GM23338 (cell line): ENCODE data around the gene YWHAE. TPM values are rescaled to one million over a fixed set of nuclear protein-coding genes. Genes with fewer than 3 reads are reported as not detected.

Source experiments
- ATAC-seq: fragments of 200-7000 bp; cut with Tn5 transposase; 3 replicates; pipeline ENCODE4 v1.9.1; 2020
- DNase-seq: peaks from one replicate; pipeline ENCODE4 v3.0.0-alpha.2; 2015; ENCODE audit warnings: low spot score
- H2AFZ ChIP-seq: fragments of 200-600 bp; sonication (generic); 2 replicates; pipeline ENCODE4 v1.8.0; 2016; ENCODE audit warnings: antibody characterized with exemption, mild to moderate bottlenecking, moderate library complexity
- H3F3A ChIP-seq: fragments of 200-600 bp; sonication (generic); replicated peaks from 2 replicates; pipeline ENCODE4 v1.8.0; 2017; ENCODE audit warnings: antibody characterized with exemption, mixed run types, low read depth
- H3K27ac ChIP-seq: fragments of 200-600 bp; sonication (generic); 2 replicates; pipeline ENCODE4 v1.6.1; 2016; ENCODE audit warnings: low read depth
- H3K27me3 ChIP-seq: fragments of 200-600 bp; sonication (generic); 2 replicates; pipeline ENCODE4 v1.8.0; 2016; ENCODE audit warnings: mild to moderate bottlenecking, mixed run types, moderate library complexity; ENCODE audit not compliant: insufficient read depth
- H3K36me3 ChIP-seq: fragments of 200-600 bp; sonication (generic); 2 replicates; pipeline ENCODE4 v1.8.0; 2016; ENCODE audit warnings: mild to moderate bottlenecking; ENCODE audit not compliant: insufficient read depth
- H3K4me1 ChIP-seq: fragments of 200-600 bp; sonication (generic); 2 replicates; pipeline ENCODE4 v1.8.0; 2016; ENCODE audit warnings: mild to moderate bottlenecking, moderate library complexity; ENCODE audit not compliant: insufficient read depth
- H3K4me2 ChIP-seq: fragments of 200-600 bp; sonication (generic); 2 replicates; pipeline ENCODE4 v1.7.1; 2017; ENCODE audit warnings: mixed run types
- H3K4me3 ChIP-seq: fragments of 200-600 bp; sonication (generic); 2 replicates; pipeline ENCODE4 v1.6.1; 2016; ENCODE audit warnings: mixed run types
- H3K79me2 ChIP-seq: fragments of 200-600 bp; sonication (generic); replicated peaks from 2 replicates; pipeline ENCODE4 v1.8.0; 2017; ENCODE audit warnings: mild to moderate bottlenecking; ENCODE audit not compliant: insufficient read depth
- H3K9me2 ChIP-seq: fragments of 200-600 bp; sonication (generic); 2 replicates; pipeline ENCODE4 v1.8.0; 2017; ENCODE audit not compliant: insufficient read depth
- H4K20me1 ChIP-seq: fragments of 200-600 bp; sonication (generic); replicated peaks from 2 replicates; pipeline ENCODE4 v1.8.0; 2017; ENCODE audit warnings: mild to moderate bottlenecking; ENCODE audit not compliant: insufficient read depth
- H3K27ac Mint-ChIP-seq: 2 replicates; pipeline ENCODE4 v1.8.0; 2020; ENCODE audit warnings: inconsistent platforms, mild to moderate bottlenecking, moderate library complexity, mixed read lengths
- H3K27me3 Mint-ChIP-seq: 3 replicates; pipeline ENCODE4 v1.8.0; 2022; ENCODE audit warnings: low read depth, mild to moderate bottlenecking, moderate library complexity, mixed read lengths, inconsistent platforms; ENCODE audit not compliant: insufficient read depth, poor library complexity
- H3K36me3 Mint-ChIP-seq: 3 replicates; pipeline ENCODE4 v1.8.0; 2021; ENCODE audit warnings: low read depth, mild to moderate bottlenecking, inconsistent platforms, moderate library complexity, mixed read lengths
- H3K4me1 Mint-ChIP-seq: 3 replicates; pipeline ENCODE4 v1.8.0; 2020; ENCODE audit warnings: mild to moderate bottlenecking, inconsistent platforms, mixed read lengths
- H3K4me3 Mint-ChIP-seq: 3 replicates; pipeline ENCODE4 v1.8.0; 2021; ENCODE audit warnings: moderate library complexity, mild to moderate bottlenecking, inconsistent platforms, mixed read lengths
- H3K9me3 Mint-ChIP-seq: 3 replicates; pipeline ENCODE4 v1.8.0; 2020; ENCODE audit warnings: moderate library complexity, mild to moderate bottlenecking, inconsistent platforms, mixed read lengths
- CREB1 ChIP-seq: fragments of 250-450 bp; sonication (Bioruptor Pico); IDR thresholded peaks from 2 replicates; pipeline ENCODE4 v1.5.0; 2020; ENCODE audit warnings: low read depth, mild to moderate bottlenecking, moderate library complexity
- EZH2 ChIP-seq: fragments of 200-600 bp; sonication (generic); IDR thresholded peaks from one replicate; pipeline ENCODE4 v1.8.0; 2017; ENCODE audit warnings: antibody characterized with exemption, mild to moderate bottlenecking, low read depth; ENCODE audit not compliant: unreplicated experiment
- NANOG ChIP-seq: IDR thresholded peaks from 2 replicates; pipeline ENCODE4 v1.6.1; 2016; ENCODE audit warnings: antibody characterized with exemption, borderline replicate concordance
- POLR2AphosphoS5 ChIP-seq: IDR thresholded peaks from 2 replicates; pipeline ENCODE4 v1.6.1; 2016; ENCODE audit warnings: antibody characterized with exemption, low read depth
- STAT1 ChIP-seq: IDR thresholded peaks from one replicate; pipeline ENCODE4 v1.6.1; 2016; ENCODE audit warnings: antibody characterized with exemption; ENCODE audit not compliant: unreplicated experiment
- ZNF331 ChIP-seq: fragments of 250-450 bp; sonication (Bioruptor Pico); IDR thresholded peaks from 2 replicates; pipeline ENCODE4 v1.5.0; 2020; ENCODE audit warnings: low read depth, mild to moderate bottlenecking, moderate library complexity
- polyA plus RNA-seq: library from polyadenylated mRNA; unstranded; fragments of >200 nt; fragmentation: Nextera tagmentation; extraction: Ambion mirVana; gene quantifications from 2 replicates; pipeline ENCODE4 v1.2.1, GENCODE V29; 2016
- total RNA-seq: library from RNA; depleted of rRNA; stranded (reverse); fragments of >200 nt; shearing (Covaris generic); gene quantifications from 2 replicates; pipeline ENCODE4 v1.2.3, GENCODE V29; 2014
- TF ChIP-seq, protein P1 (sequence below): IDR thresholded peaks from 2 replicates; pipeline ENCODE4 v1.6.1; 2016; ENCODE audit warnings: antibody characterized with exemption
- TF ChIP-seq, protein P2 (sequence below): fragments of 250-450 bp; sonication (Bioruptor Pico); IDR thresholded peaks from 2 replicates; pipeline ENCODE4 v1.5.0; 2020; ENCODE audit warnings: mild to moderate bottlenecking, moderate library complexity
- TF ChIP-seq, protein P3 (sequence below): IDR thresholded peaks from one replicate; pipeline ENCODE4 v1.6.1; 2018; ENCODE audit warnings: antibody characterized with exemption; ENCODE audit not compliant: unreplicated experiment
- TF ChIP-seq, protein P4 (sequence below), 2 experiments: fragments of 200-600 bp in 1 of 2; sonication (generic) in 1 of 2; conservative IDR thresholded peaks; 2 replicates each; pipeline versions ENCODE4 v1.5.1 to v1.6.1; 2016 to 2017; ENCODE audit warnings: antibody characterized with exemption in 2 of 2, low read depth in 2 of 2, mild to moderate bottlenecking in 2 of 2, moderate library complexity in 1 of 2

Gene YWHAE
- total and polyA plus RNA-seq, 2 experiments from 2014 or later = 1,251 to 1,283 TPM

DNA sequence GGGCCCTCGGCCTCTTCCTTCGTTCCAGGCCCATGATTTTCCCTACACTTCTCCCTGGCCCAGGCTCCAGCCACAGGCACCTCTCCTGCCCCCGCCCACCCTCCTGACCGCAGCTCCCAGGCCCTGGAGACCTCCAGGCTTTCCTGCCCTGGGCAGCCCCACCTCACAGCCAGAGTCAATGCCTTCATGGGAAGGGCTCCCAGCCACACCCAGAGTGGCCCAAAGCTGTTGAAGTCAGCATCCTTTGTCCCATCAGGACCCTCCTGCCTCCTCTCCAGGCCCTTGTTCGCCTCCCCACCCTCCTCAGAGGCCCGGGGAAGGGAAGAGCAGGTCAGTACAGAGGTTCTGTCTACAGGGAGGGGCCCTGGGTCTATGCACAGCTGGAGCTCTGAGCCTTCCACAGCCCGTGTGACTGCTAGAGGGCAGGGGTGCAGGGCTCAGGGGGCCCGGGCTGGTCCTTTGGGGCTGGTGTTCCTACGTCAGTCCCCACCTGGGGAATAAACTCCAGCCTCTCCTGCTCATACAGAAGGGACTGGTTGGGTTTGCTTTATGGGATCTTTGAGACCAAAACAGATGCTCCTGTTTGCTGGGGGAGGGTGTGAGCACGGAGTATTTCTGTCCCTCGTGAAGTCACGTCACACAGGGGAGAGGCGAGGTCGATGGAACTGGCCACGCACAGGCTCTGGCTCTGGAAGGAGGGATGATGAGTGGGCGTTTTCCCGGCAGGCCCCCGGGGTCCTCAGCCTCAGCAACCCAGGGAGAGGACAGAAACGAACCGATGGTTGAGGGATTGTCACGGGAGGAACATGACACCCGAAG lies 100.3 kb downstream of the YWHAE start:
- Histone ChIP-seq H3K79me2 (no peaks in the 10 kb centered on the region), H3F3A (0 out of 2 replicates have a peak, but pooled peaks cover 2% of the 10 kb centered on the region), H3K4me3 (no peak overlapping the region), H4K20me1 (no peaks in the 10 kb centered on the region), H3K4me2 (no peak overlapping the region), H3K4me1 (peaks cover 10% of the 10 kb centered on the region), H3K27ac (no peak overlapping the region), H2AFZ (no peak overlapping the region), H3K36me3 (no peaks in the 10 kb centered on the region), H3K9me2 (no peaks in the 10 kb centered on the region), H3K27me3 (no peaks in the 10 kb centered on the region)
- H3K9me3 Mint-ChIP-seq = no peaks in the 10 kb centered on the region
- H3K36me3 Mint-ChIP-seq = no peaks in the 10 kb centered on the region
- TF ChIP-seq, protein P1, sequence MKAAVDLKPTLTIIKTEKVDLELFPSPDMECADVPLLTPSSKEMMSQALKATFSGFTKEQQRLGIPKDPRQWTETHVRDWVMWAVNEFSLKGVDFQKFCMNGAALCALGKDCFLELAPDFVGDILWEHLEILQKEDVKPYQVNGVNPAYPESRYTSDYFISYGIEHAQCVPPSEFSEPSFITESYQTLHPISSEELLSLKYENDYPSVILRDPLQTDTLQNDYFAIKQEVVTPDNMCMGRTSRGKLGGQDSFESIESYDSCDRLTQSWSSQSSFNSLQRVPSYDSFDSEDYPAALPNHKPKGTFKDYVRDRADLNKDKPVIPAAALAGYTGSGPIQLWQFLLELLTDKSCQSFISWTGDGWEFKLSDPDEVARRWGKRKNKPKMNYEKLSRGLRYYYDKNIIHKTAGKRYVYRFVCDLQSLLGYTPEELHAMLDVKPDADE = no peak
- TF ChIP-seq EZH2 (no peak), POLR2AphosphoS5 (no peak), CREB1 (CRISPR knock-in tag) (no peak), NANOG (no peak), STAT1 (no peak), ZNF331 (no peak)
- TF ChIP-seq, protein P2, sequence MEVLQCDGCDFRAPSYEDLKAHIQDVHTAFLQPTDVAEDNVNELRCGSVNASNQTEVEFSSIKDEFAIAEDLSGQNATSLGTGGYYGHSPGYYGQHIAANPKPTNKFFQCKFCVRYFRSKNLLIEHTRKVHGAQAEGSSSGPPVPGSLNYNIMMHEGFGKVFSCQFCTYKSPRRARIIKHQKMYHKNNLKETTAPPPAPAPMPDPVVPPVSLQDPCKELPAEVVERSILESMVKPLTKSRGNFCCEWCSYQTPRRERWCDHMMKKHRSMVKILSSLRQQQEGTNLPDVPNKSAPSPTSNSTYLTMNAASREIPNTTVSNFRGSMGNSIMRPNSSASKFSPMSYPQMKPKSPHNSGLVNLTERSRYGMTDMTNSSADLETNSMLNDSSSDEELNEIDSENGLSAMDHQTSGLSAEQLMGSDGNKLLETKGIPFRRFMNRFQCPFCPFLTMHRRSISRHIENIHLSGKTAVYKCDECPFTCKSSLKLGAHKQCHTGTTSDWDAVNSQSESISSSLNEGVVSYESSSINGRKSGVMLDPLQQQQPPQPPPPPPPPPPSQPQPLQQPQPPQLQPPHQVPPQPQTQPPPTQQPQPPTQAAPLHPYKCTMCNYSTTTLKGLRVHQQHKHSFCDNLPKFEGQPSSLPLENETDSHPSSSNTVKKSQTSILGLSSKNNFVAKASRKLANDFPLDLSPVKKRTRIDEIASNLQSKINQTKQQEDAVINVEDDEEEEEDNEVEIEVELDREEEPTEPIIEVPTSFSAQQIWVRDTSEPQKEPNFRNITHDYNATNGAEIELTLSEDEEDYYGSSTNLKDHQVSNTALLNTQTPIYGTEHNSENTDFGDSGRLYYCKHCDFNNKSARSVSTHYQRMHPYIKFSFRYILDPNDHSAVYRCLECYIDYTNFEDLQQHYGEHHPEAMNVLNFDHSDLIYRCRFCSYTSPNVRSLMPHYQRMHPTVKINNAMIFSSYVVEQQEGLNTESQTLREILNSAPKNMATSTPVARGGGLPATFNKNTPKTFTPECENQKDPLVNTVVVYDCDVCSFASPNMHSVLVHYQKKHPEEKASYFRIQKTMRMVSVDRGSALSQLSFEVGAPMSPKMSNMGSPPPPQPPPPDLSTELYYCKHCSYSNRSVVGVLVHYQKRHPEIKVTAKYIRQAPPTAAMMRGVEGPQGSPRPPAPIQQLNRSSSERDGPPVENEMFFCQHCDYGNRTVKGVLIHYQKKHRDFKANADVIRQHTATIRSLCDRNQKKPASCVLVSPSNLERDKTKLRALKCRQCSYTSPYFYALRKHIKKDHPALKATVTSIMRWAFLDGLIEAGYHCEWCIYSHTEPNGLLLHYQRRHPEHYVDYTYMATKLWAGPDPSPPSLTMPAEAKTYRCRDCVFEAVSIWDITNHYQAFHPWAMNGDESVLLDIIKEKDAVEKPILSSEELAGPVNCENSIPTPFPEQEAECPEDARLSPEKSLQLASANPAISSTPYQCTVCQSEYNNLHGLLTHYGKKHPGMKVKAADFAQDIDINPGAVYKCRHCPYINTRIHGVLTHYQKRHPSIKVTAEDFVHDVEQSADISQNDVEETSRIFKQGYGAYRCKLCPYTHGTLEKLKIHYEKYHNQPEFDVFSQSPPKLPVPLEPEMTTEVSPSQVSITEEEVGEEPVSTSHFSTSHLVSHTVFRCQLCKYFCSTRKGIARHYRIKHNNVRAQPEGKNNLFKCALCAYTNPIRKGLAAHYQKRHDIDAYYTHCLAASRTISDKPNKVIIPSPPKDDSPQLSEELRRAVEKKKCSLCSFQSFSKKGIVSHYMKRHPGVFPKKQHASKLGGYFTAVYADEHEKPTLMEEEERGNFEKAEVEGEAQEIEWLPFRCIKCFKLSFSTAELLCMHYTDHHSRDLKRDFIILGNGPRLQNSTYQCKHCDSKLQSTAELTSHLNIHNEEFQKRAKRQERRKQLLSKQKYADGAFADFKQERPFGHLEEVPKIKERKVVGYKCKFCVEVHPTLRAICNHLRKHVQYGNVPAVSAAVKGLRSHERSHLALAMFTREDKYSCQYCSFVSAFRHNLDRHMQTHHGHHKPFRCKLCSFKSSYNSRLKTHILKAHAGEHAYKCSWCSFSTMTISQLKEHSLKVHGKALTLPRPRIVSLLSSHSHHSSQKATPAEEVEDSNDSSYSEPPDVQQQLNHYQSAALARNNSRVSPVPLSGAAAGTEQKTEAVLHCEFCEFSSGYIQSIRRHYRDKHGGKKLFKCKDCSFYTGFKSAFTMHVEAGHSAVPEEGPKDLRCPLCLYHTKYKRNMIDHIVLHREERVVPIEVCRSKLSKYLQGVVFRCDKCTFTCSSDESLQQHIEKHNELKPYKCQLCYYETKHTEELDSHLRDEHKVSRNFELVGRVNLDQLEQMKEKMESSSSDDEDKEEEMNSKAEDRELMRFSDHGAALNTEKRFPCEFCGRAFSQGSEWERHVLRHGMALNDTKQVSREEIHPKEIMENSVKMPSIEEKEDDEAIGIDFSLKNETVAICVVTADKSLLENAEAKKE (CRISPR knock-in tag) = no peak
- TF ChIP-seq, protein P3, sequence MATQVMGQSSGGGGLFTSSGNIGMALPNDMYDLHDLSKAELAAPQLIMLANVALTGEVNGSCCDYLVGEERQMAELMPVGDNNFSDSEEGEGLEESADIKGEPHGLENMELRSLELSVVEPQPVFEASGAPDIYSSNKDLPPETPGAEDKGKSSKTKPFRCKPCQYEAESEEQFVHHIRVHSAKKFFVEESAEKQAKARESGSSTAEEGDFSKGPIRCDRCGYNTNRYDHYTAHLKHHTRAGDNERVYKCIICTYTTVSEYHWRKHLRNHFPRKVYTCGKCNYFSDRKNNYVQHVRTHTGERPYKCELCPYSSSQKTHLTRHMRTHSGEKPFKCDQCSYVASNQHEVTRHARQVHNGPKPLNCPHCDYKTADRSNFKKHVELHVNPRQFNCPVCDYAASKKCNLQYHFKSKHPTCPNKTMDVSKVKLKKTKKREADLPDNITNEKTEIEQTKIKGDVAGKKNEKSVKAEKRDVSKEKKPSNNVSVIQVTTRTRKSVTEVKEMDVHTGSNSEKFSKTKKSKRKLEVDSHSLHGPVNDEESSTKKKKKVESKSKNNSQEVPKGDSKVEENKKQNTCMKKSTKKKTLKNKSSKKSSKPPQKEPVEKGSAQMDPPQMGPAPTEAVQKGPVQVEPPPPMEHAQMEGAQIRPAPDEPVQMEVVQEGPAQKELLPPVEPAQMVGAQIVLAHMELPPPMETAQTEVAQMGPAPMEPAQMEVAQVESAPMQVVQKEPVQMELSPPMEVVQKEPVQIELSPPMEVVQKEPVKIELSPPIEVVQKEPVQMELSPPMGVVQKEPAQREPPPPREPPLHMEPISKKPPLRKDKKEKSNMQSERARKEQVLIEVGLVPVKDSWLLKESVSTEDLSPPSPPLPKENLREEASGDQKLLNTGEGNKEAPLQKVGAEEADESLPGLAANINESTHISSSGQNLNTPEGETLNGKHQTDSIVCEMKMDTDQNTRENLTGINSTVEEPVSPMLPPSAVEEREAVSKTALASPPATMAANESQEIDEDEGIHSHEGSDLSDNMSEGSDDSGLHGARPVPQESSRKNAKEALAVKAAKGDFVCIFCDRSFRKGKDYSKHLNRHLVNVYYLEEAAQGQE = no peak
- TF ChIP-seq, protein P4, sequence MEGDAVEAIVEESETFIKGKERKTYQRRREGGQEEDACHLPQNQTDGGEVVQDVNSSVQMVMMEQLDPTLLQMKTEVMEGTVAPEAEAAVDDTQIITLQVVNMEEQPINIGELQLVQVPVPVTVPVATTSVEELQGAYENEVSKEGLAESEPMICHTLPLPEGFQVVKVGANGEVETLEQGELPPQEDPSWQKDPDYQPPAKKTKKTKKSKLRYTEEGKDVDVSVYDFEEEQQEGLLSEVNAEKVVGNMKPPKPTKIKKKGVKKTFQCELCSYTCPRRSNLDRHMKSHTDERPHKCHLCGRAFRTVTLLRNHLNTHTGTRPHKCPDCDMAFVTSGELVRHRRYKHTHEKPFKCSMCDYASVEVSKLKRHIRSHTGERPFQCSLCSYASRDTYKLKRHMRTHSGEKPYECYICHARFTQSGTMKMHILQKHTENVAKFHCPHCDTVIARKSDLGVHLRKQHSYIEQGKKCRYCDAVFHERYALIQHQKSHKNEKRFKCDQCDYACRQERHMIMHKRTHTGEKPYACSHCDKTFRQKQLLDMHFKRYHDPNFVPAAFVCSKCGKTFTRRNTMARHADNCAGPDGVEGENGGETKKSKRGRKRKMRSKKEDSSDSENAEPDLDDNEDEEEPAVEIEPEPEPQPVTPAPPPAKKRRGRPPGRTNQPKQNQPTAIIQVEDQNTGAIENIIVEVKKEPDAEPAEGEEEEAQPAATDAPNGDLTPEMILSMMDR (conservative IDR thresholded peaks at IDR 0.05; ENCODE audit: low read depth in 2 of 2) = no peak
- H3K4me3 Mint-ChIP-seq = no peak overlapping the region
- DNase-seq = no peak
- H3K27ac Mint-ChIP-seq = no peak overlapping the region
- no peak for ATAC-seq
- H3K4me1 Mint-ChIP-seq = peaks cover 3% of the 10 kb centered on the region
- H3K27me3 Mint-ChIP-seq = peaks cover 9% of the 10 kb centered on the region
